A673 (cell line): ENCODE measurements around the gene VAV1. TPM values are rescaled to one million over a fixed set of nuclear protein-coding genes. Genes with fewer than 3 reads are reported as not detected.

Source experiments
- BruUV-seq: library from RNA; stranded (reverse); fragments of 400-500 nt; replicated peaks from 2 replicates; lab custom pipeline; 2021; lab: Mats Ljungman, UMichigan
- CTCF ChIA-PET: fragments of 300-600 bp; sonication (Branson Sonifier 250); formaldehyde crosslinking; loops from one replicate; lab custom pipeline; 2022; ENCODE audit warnings: antibody characterized with exemption; lab: Charles Lee
- POLR2A ChIA-PET: fragments of 300-600 bp; sonication (Branson Sonifier 250); formaldehyde crosslinking; loops from one replicate; lab custom pipeline; 2022; ENCODE audit warnings: antibody characterized with exemption; ENCODE audit not compliant: low non-redundant PET; lab: Charles Lee
- DNase-seq: peaks from one replicate; pipeline ENCODE4 v3.0.0-alpha.2; 2015; ENCODE audit warnings: low spot score
- H3K27ac ChIP-seq: fragments of 200-600 bp; sonication (generic); 2 replicates; pipeline ENCODE4 v1.5.1; 2016; ENCODE audit warnings: mixed run types, low read depth, mild to moderate bottlenecking, mixed read lengths, antibody characterized with exemption, low read length; ENCODE audit not compliant: poor library complexity, severe bottlenecking
- H3K27me3 ChIP-seq: fragments of 200-600 bp; sonication (generic); replicated peaks from 2 replicates; pipeline ENCODE4 v1.6.1; 2017; ENCODE audit warnings: mixed run types, low read depth, mild to moderate bottlenecking, mixed read lengths, antibody characterized with exemption, low read length; ENCODE audit not compliant: insufficient read depth, poor library complexity
- H3K36me3 ChIP-seq: fragments of 200-600 bp; sonication (generic); 2 replicates; pipeline ENCODE4 v1.6.1; 2016; ENCODE audit warnings: mixed run types, mild to moderate bottlenecking, mixed read lengths, antibody characterized with exemption, low read length; ENCODE audit not compliant: insufficient read depth, poor library complexity, severe bottlenecking
- H3K4me1 ChIP-seq: fragments of 200-600 bp; sonication (generic); 2 replicates; pipeline ENCODE4 v1.6.1; 2017; ENCODE audit warnings: mixed run types, mild to moderate bottlenecking, mixed read lengths, antibody characterized with exemption, low read length; ENCODE audit not compliant: insufficient read depth, poor library complexity, severe bottlenecking
- H3K4me3 ChIP-seq: fragments of 200-600 bp; sonication (generic); 2 replicates; pipeline ENCODE4 v1.5.1; 2016; ENCODE audit warnings: low read depth, mixed run types, mild to moderate bottlenecking, mixed read lengths, low read length; ENCODE audit not compliant: poor library complexity, severe bottlenecking
- H3K9me3 ChIP-seq: fragments of 200-600 bp; sonication (generic); 2 replicates; pipeline ENCODE4 v1.6.1; 2016; ENCODE audit warnings: mixed run types, low read depth, mild to moderate bottlenecking, mixed read lengths, antibody characterized with exemption, low read length; ENCODE audit not compliant: poor library complexity, severe bottlenecking
- CTCF ChIP-seq: fragments of 300-800, 200-600 bp; sonication (generic); conservative IDR thresholded peaks from 2 replicates; pipeline ENCODE4 v1.5.1; 2017; ENCODE audit warnings: low read depth, mild to moderate bottlenecking, antibody characterized with exemption, low read length, moderate library complexity, mixed read lengths
- EZH2 ChIP-seq: fragments of 200-600 bp; sonication (generic); IDR thresholded peaks from 2 replicates; pipeline ENCODE4 v1.6.1; 2017; ENCODE audit warnings: borderline replicate concordance, low read depth, mild to moderate bottlenecking, mixed read lengths, antibody characterized with exemption, low read length; ENCODE audit not compliant: poor library complexity, severe bottlenecking
- intact Hi-C: fragments of 100-400 bp; cut with micrococcal nuclease; formaldehyde crosslinking; loops from one replicate; pipeline ENCODE4 v1.10.0; 2022; ENCODE audit not compliant: unreplicated experiment
- total RNA-seq: library from RNA; stranded (reverse); gene quantifications from 2 replicates; pipeline ENCODE4 v1.2.3, GENCODE V29; 2021

VAV1 gene
- total RNA-seq, 1 experiment from 2014 or later = 51.6 TPM

GRCh38 chr19:6853868-6854267 lies 81.4 kb downstream of the VAV1 start:
- Histone ChIP-seq H3K4me1 (no peaks in the 10 kb centered on the region), H3K27ac (no peak overlapping the region), H3K4me3 (no peak overlapping the region), H3K27me3 (no peaks in the 10 kb centered on the region), H3K9me3 (no peaks in the 10 kb centered on the region), H3K36me3 (peaks cover 9% of the 10 kb centered on the region)
- intact Hi-C loops = no loop called here
- ChIA-PET CTCF (no interaction called here), POLR2A (no interaction called here)
- no peak for DNase-seq
- no TSS peak for BruUV-seq
- TF ChIP-seq CTCF (no peak), EZH2 (no peak)

DNA sequence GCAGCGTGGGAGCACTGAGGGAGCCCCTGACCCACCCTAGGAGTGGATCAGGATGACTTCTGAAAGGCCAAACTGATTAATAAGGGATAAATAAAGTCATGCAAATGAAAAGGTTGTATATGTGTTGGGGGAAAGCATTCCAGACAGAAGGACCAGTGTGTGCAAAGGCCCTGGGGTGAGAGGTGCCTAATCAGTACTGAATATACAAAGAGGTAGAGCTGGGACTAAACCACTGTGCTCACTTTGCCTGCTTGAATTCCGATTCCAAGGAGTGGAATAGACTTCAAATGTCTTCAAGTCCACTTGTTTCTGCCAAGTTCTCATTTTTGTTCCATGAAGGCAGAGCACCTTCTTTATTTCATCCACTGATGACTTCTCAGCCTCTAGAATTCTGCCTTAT lies 82.2 kb downstream of the VAV1 start:
- no peaks in the 10 kb centered on the region for H3K4me1 ChIP-seq
- DNase-seq = no peak
- POLR2A ChIA-PET = no interaction called here
- peaks cover 9% of the 10 kb centered on the region for H3K36me3 ChIP-seq
- H3K9me3 ChIP-seq = no peaks in the 10 kb centered on the region
- CTCF ChIA-PET = no interaction called here
- no peak overlapping the region for H3K27ac ChIP-seq
- BruUV-seq = no TSS peak
- H3K4me3 ChIP-seq = no peak overlapping the region
- TF ChIP-seq EZH2 = no peak
- TF ChIP-seq CTCF = no peak
- intact Hi-C loops = no loop called here
- H3K27me3 ChIP-seq = no peaks in the 10 kb centered on the region

DNA sequence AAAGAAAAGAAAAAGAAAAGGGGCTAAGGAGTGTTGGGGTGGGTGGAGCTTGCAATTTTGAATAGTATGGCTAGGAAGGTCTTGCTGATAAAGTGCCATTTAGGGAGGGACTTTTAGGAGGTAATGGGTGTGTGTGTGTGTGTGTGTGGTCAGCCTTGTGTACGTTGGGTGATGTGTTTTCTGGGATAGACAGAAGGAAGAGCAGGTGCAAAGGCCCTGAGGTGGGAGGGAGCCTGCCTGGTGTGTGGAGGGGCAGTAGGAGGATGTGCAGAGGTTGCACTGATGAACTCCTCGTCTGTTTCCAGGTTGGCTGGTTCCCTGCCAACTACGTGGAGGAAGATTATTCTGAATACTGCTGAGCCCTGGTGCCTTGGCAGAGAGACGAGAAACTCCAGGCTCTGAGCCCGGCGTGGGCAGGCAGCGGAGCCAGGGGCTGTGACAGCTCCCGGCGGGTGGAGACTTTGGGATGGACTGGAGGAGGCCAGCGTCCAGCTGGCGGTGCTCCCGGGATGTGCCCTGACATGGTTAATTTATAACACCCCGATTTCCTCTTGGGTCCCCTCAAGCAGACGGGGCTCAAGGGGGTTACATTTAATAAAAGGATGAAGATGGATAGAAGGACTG lies 84.4 kb downstream of the VAV1 start:
- Histone ChIP-seq H3K4me1 (no peaks in the 10 kb centered on the region), H3K27me3 (no peaks in the 10 kb centered on the region), H3K9me3 (no peaks in the 10 kb centered on the region), H3K4me3 (no peak overlapping the region), H3K36me3 (peaks cover 9% of the 10 kb centered on the region), H3K27ac (no peak overlapping the region)
- ChIA-PET POLR2A (no interaction called here), CTCF (no interaction called here)
- DNase-seq = no peak
- no TSS peak for BruUV-seq
- intact Hi-C loops = no loop called here
- no peak for TF ChIP-seq CTCF
